SK-N-SH (cell line): ENCODE measurements around the gene SRGAP3. TPM values are rescaled to one million over a fixed set of nuclear protein-coding genes. Genes with fewer than 3 reads are reported as not detected.

Experiments
- CTCF ChIA-PET: fragments of 300-600, 350-600 bp; formaldehyde crosslinking; extraction: SDS; loops from one replicate; lab custom pipeline; 2021; lab: Yijun Ruan, JAX
- POLR2A ChIA-PET: fragments of 350-600 bp; sonication (Branson Sonifier 250); formaldehyde crosslinking; extraction: SDS; loops from one replicate; lab custom pipeline; 2020; ENCODE audit warnings: antibody characterized with exemption, inconsistent platforms; lab: Yijun Ruan, JAX
- DNase-seq: peaks from one replicate; pipeline ENCODE4 v3.0.0; 2012
- H2AFZ ChIP-seq: fragments of 200-600 bp; sonication (generic); 2 replicates; pipeline ENCODE4 v1.8.1; 2016; ENCODE audit warnings: antibody characterized with exemption, mild to moderate bottlenecking, low read depth
- H3F3A ChIP-seq: fragments of 200-600 bp; sonication (generic); replicated peaks from 2 replicates; pipeline ENCODE3; 2016; ENCODE audit warnings: antibody characterized with exemption, mild to moderate bottlenecking; ENCODE audit not compliant: insufficient read depth
- H3K27ac ChIP-seq, 2 experiments: fragments of 200-500 bp in 1 of 2; fragments of 200-600 bp in 1 of 2; sonication (Bioruptor generic) in 1 of 2; sonication (generic), shearing (Covaris generic) in 1 of 2; 2 replicates each; pipeline versions ENCODE4 v1.5.1 to v1.6.1; 2014 to 2016; ENCODE audit warnings: low read depth in 2 of 2, inconsistent platforms in 1 of 2, low read length in 1 of 2, mild to moderate bottlenecking in 1 of 2, mixed read lengths in 1 of 2
- H3K27me3 ChIP-seq: fragments of 200-600 bp; sonication (generic), shearing (Covaris generic); 2 replicates; pipeline ENCODE4 v1.6.1; 2016; ENCODE audit warnings: mixed run types; ENCODE audit not compliant: insufficient read depth
- H3K36me3 ChIP-seq, 2 experiments: fragments of 200-500 bp in 1 of 2; fragments of 200-600 bp in 1 of 2; sonication (Bioruptor generic) in 1 of 2; sonication (generic) in 1 of 2; replicated peaks in 1 of 2; 2 replicates each; pipeline versions ENCODE3 to v1.5.1; 2014 to 2016; ENCODE audit warnings: low read length in 1 of 2, mild to moderate bottlenecking in 1 of 2; ENCODE audit not compliant: insufficient read depth in 2 of 2, control insufficient read depth in 1 of 2
- H3K4me1 ChIP-seq, 2 experiments: fragments of 200-500 bp in 1 of 2; fragments of 200-600 bp in 1 of 2; sonication (Bioruptor generic) in 1 of 2; sonication (generic), shearing (Covaris generic) in 1 of 2; 2 replicates each; pipeline versions ENCODE4 v1.5.1 to v1.6.1; 2014 to 2016; ENCODE audit warnings: low read depth in 1 of 2, low read length in 1 of 2, mixed run types in 1 of 2; ENCODE audit not compliant: insufficient read depth in 2 of 2, control insufficient read depth in 1 of 2
- H3K4me2 ChIP-seq: fragments of 200-600 bp; sonication (generic), shearing (Covaris generic); 2 replicates; pipeline ENCODE4 v1.6.1; 2017; ENCODE audit warnings: mixed run types
- H3K4me3 ChIP-seq, 2 experiments: fragments of 200-500 bp in 1 of 2; fragments of 200-600 bp in 1 of 2; sonication (Bioruptor generic) in 1 of 2; sonication (generic), shearing (Covaris generic) in 1 of 2; 2 replicates each; pipeline versions ENCODE4 v1.5.1 to v1.8.1; 2014 to 2016; ENCODE audit warnings: low read depth in 2 of 2, inconsistent platforms in 1 of 2, low read length in 1 of 2, mild to moderate bottlenecking in 1 of 2, mixed read lengths in 1 of 2, moderate library complexity in 1 of 2
- H3K79me2 ChIP-seq: fragments of 200-600 bp; sonication (generic); 2 replicates; pipeline ENCODE4 v1.8.1; 2017; ENCODE audit warnings: mild to moderate bottlenecking; ENCODE audit not compliant: insufficient read depth
- H3K9ac ChIP-seq: fragments of 200-600 bp; sonication (generic); 2 replicates; pipeline ENCODE4 v1.6.1; 2017; ENCODE audit warnings: mixed run types
- H3K9me2 ChIP-seq: fragments of 200-600 bp; sonication (generic); 2 replicates; pipeline ENCODE4 v1.6.1; 2017; ENCODE audit warnings: mixed run types
- H3K9me3 ChIP-seq: fragments of 200-600 bp; sonication (generic); 2 replicates; pipeline ENCODE4 v1.6.1; 2017; ENCODE audit warnings: mixed run types, mild to moderate bottlenecking, moderate library complexity
- H4K20me1 ChIP-seq: fragments of 200-600 bp; sonication (generic); 2 replicates; pipeline ENCODE4 v1.6.1; 2017; ENCODE audit warnings: mild to moderate bottlenecking, mixed run types; ENCODE audit not compliant: insufficient read depth
- CHD2 ChIP-seq: fragments of 150-350 bp; IDR thresholded peaks from 2 replicates; pipeline ENCODE4 v1.6.1; 2018; ENCODE audit warnings: low read length; ENCODE audit not compliant: partially characterized antibody
- ELF1 ChIP-seq: IDR thresholded peaks from 2 replicates; pipeline ENCODE4 v1.4.0; 2012
- FOXJ3 ChIP-seq: sonication (generic); formaldehyde crosslinking; IDR thresholded peaks from 2 replicates; pipeline ENCODE4 v1.5.1; 2020; ENCODE audit warnings: mild to moderate bottlenecking, missing genetic modification reagents
- GATA2 ChIP-seq: sonication (generic); formaldehyde crosslinking; IDR thresholded peaks from 2 replicates; pipeline ENCODE4 v1.5.0; 2020; ENCODE audit warnings: mild to moderate bottlenecking, missing genetic modification reagents
- IRF3 ChIP-seq: fragments of 150-350 bp; IDR thresholded peaks from 2 replicates; pipeline ENCODE4 v1.6.1; 2016; ENCODE audit warnings: mild to moderate bottlenecking, low read depth, low read length
- TAF1 ChIP-seq: IDR thresholded peaks from 2 replicates; pipeline ENCODE4 v1.6.1; 2012; ENCODE audit warnings: low read depth, mild to moderate bottlenecking, low read length, moderate library complexity, borderline replicate concordance
- TCF12 ChIP-seq: IDR thresholded peaks from 2 replicates; pipeline ENCODE4 v1.4.0; 2012
- TEAD4 ChIP-seq: IDR thresholded peaks from 2 replicates; pipeline ENCODE4 v1.4.0; 2012; ENCODE audit warnings: mild to moderate bottlenecking, borderline replicate concordance; ENCODE audit not compliant: insufficient read depth
- USF1 ChIP-seq: IDR thresholded peaks from 2 replicates; pipeline ENCODE4 v1.4.0; 2012; ENCODE audit warnings: low read depth, borderline replicate concordance
- USF2 ChIP-seq: fragments of 150-350 bp; IDR thresholded peaks from 2 replicates; pipeline ENCODE4 v1.6.1; 2017; ENCODE audit warnings: antibody characterized with exemption, low read length, low read depth, borderline replicate concordance
- ZBTB33 ChIP-seq: IDR thresholded peaks from 2 replicates; pipeline ENCODE4 v1.4.0; 2012; ENCODE audit warnings: low read depth, borderline replicate concordance
- WGBS: methylation state at CpG from one replicate; pipeline ENCODE4 v1.1.6; 2017; ENCODE audit warnings: low lambda C conversion rate; 5-methylcytosine and 5-hydroxymethylcytosine counted together
- polyA plus RNA-seq, 3 experiments: library from polyadenylated mRNA; depleted of rRNA; stranded (reverse); fragments of >200 nt; gene quantifications; 2 replicates each; pipeline ENCODE4 v1.2.3, GENCODE V29; 2012
- small RNA-seq, 7 experiments: library from RNA; depleted of rRNA; stranded (forward); fragments of <200 nt; gene quantifications; one replicate each; pipeline ENCODE3, GENCODE V24; 2012

The SRGAP3 gene
- polyA plus RNA-seq, 1 of the 3 experiments (the other 2 are of a cell fraction): 2.8 TPM

- no peaks in the 10 kb centered on the region for H4K20me1 ChIP-seq
These were observed 318.1 kb downstream of the SRGAP3 start for GRCh38 chr3:8931342-8931741.

More at GRCh38 chr3:8931342-8931741, 318.1 kb downstream of the SRGAP3 start:
- TF ChIP-seq TCF12 (no peak), TAF1 (no peak), FOXJ3 (no peak), USF1 (no peak), USF2 (no peak), TEAD4 (no peak), GATA2 (CRISPR knock-in tag) (no peak), ELF1 (no peak), ZBTB33 (no peak), IRF3 (no peak), CHD2 (no peak)
- DNase-seq: peak; percentile 20
- no peaks in the 10 kb centered on the region for H3K9me2 ChIP-seq
- no peak overlapping the region for H2AFZ ChIP-seq
- peaks cover 17 to 23% of the 10 kb centered on the region in 2 experiments for H3K36me3 ChIP-seq
- H3K27ac ChIP-seq: peak overlapping the region in 1 of 2 experiments; percentile 60; a peak in 2 of 4 replicates
- H3K9ac ChIP-seq: peak overlapping the region; percentile 13; the same call in 1 of the 2 replicates
- H3K79me2 ChIP-seq: peaks cover 15% of the 10 kb centered on the region; the same call in 1 of the 2 replicates
- H3K4me2 ChIP-seq: peak overlapping the region; percentile 48
- H3K4me3 ChIP-seq: peak overlapping the region in 1 of 2 experiments; percentile 28; a peak in 2 of 4 replicates
- 75% methylated on average over 3 of the region's 3 CpGs for WGBS
- H3F3A ChIP-seq: peaks cover 8% of the 10 kb centered on the region
- H3K27me3 ChIP-seq: no peaks in the 10 kb centered on the region
- no peaks in the 10 kb centered on the region for H3K9me3 ChIP-seq
- peaks cover under 1 to 6% of the 10 kb centered on the region in 2 experiments; a peak in 2 of 4 replicates for H3K4me1 ChIP-seq
- ChIA-PET POLR2A (no interaction called here), CTCF (interaction anchor here (0.6 to 1.1 kb wide), 3 partner anchors 12 to 280 kb away, joined by 3 read pairs; no protein-coding TSS in a partner anchor)

Small RNA genes lying within 50 kb of the gene (small RNA-seq; reads per million reads assigned to genes)
- 0 reads per million in 7 experiments for gene RF00416

Other genes starting within 250 kb of the SRGAP3 start
- gene THUMPD3, start 113.4 kb upstream of the SRGAP3 start, polyA plus RNA-seq (2012; rRNA removed): 27.1 and 34.2 TPM in 2 replicates
- gene SETD5, start 148.0 kb upstream of the SRGAP3 start, polyA plus RNA-seq (2012; rRNA removed): 32.3 and 39.5 TPM in 2 replicates